PC-3 (cell line): ENCODE results near the gene CRTC1. TPM values are rescaled to one million over a fixed set of nuclear protein-coding genes. Genes with fewer than 3 reads are reported as not detected.

Source experiments
- ATAC-seq: fragments of 200-7000 bp; cut with Tn5 transposase; 2 replicates; pipeline ENCODE4 v1.9.1; 2020; ENCODE audit warnings: mild to moderate bottlenecking, moderate library complexity
- BruUV-seq: library from RNA; stranded (reverse); fragments of 400-500 nt; replicated peaks from 2 replicates; lab custom pipeline; 2021; lab: Mats Ljungman, UMichigan
- CTCF ChIA-PET: fragments of 300-600 bp; sonication (Branson Sonifier 250); formaldehyde crosslinking; loops from one replicate; lab custom pipeline; 2022; ENCODE audit warnings: antibody characterized with exemption; lab: Charles Lee
- POLR2A ChIA-PET: fragments of 300-600 bp; sonication (Branson Sonifier 250); formaldehyde crosslinking; loops from one replicate; lab custom pipeline; 2022; ENCODE audit warnings: antibody characterized with exemption; ENCODE audit not compliant: unreplicated experiment; lab: Charles Lee
- DNase-seq: peaks from one replicate; pipeline ENCODE4 v3.0.0-alpha.2; 2015
- H2AFZ ChIP-seq: fragments of 300-600 bp; sonication (generic); 2 replicates; pipeline ENCODE4 v1.6.0; 2016; ENCODE audit warnings: antibody characterized with exemption, low read length
- H3F3A ChIP-seq: fragments of 300-600 bp; sonication (generic); one replicate; pipeline ENCODE4 v1.6.0; 2017; ENCODE audit warnings: antibody characterized with exemption, low read length, control low read depth, mild to moderate bottlenecking; ENCODE audit not compliant: unreplicated experiment
- H3K27ac ChIP-seq: fragments of 300-600 bp; sonication (generic); 2 replicates; pipeline ENCODE4 v1.5.1; 2016; ENCODE audit warnings: mild to moderate bottlenecking, low read length
- H3K27me3 ChIP-seq: fragments of 300-600 bp; sonication (generic); 2 replicates; pipeline ENCODE4 v1.6.1; 2016; ENCODE audit warnings: low read length, mixed read lengths
- H3K36me3 ChIP-seq: fragments of 300-600 bp; sonication (generic); 2 replicates; pipeline ENCODE4 v1.6.1; 2016; ENCODE audit warnings: low read depth, mixed run types, low read length, mixed read lengths
- H3K4me1 ChIP-seq: fragments of 300-600 bp; sonication (generic); 2 replicates; pipeline ENCODE4 v1.5.1; 2016; ENCODE audit warnings: low read length; ENCODE audit not compliant: insufficient read depth
- H3K4me2 ChIP-seq: fragments of 300-600 bp; sonication (generic); 2 replicates; pipeline ENCODE4 v1.6.0; 2016; ENCODE audit warnings: low read length
- H3K4me3 ChIP-seq: fragments of 300-600 bp; sonication (generic); 2 replicates; pipeline ENCODE4 v1.5.1; 2016; ENCODE audit warnings: mild to moderate bottlenecking, low read length, mixed read lengths
- H3K79me2 ChIP-seq: fragments of 300-600 bp; sonication (generic); 2 replicates; pipeline ENCODE4 v1.6.1; 2017; ENCODE audit warnings: low read length, mixed read lengths
- H3K9ac ChIP-seq: fragments of 300-600 bp; sonication (generic); 2 replicates; pipeline ENCODE4 v1.6.0; 2016; ENCODE audit warnings: mild to moderate bottlenecking, low read length
- H3K9me2 ChIP-seq: fragments of 300-600 bp; sonication (generic); replicated peaks from 2 replicates; pipeline ENCODE4 v1.6.1; 2016; ENCODE audit warnings: mixed run types, low read length, mixed read lengths
- H3K9me3 ChIP-seq: fragments of 300-600 bp; sonication (generic); 2 replicates; pipeline ENCODE4 v1.6.1; 2016; ENCODE audit warnings: low read length, mixed read lengths
- H4K20me1 ChIP-seq: fragments of 300-600 bp; sonication (generic); 2 replicates; pipeline ENCODE4 v1.6.1; 2016; ENCODE audit warnings: low read length, mixed read lengths
- EZH2 ChIP-seq: fragments of 300-600 bp; sonication (generic); IDR thresholded peaks from one replicate; pipeline ENCODE4 v1.6.1; 2017; ENCODE audit warnings: antibody characterized with exemption, mild to moderate bottlenecking, low read length; ENCODE audit not compliant: unreplicated experiment
- EZH2phosphoT487 ChIP-seq: fragments of 300-600 bp; sonication (generic); IDR thresholded peaks from 2 replicates; pipeline ENCODE4 v1.6.1; 2018; ENCODE audit warnings: mild to moderate bottlenecking, antibody characterized with exemption, low read length, borderline replicate concordance
- intact Hi-C: fragments of 100-400 bp; cut with micrococcal nuclease; formaldehyde crosslinking; loops from 2 replicates; pipeline ENCODE4 v1.9.0; 2023
- total RNA-seq: library from RNA; depleted of rRNA; stranded (reverse); fragments of >200 nt; gene quantifications from 2 replicates; pipeline ENCODE4 v1.2.3, GENCODE V29; 2014
- TF ChIP-seq, protein P1 (sequence below): fragments of 300-600 bp; sonication (generic); conservative IDR thresholded peaks from 2 replicates; pipeline ENCODE4 v1.5.1; 2017; ENCODE audit warnings: antibody characterized with exemption, low read depth, mild to moderate bottlenecking, low read length

CRTC1 gene
- total RNA-seq, 1 experiment from 2014 or later, result 6.7 TPM

DNA sequence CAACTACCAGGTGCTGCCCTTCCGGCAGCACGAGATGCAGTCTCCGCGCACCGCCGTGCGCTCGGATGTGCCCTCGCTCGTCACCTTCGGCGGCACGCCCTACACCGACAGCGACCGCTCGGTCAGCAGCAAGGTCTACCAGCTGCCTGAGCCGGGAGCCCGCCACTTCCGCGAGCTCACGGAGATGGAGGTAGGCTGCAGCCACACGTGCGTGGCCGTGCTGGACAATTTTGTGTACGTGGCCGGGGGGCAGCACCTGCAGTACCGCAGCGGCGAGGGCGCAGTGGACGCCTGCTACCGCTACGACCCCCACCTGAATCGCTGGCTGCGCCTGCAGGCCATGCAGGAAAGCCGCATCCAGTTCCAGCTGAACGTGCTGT, 15.2 kb upstream of the CRTC1 start:
- DNase-seq, result no peak
- intact Hi-C loops, result no loop called here
- Histone ChIP-seq H3K9me3 (no peaks in the 10 kb centered on the region), H4K20me1 (no peaks in the 10 kb centered on the region), H2AFZ (no peak overlapping the region), H3K36me3 (no peaks in the 10 kb centered on the region), H3K4me2 (no peak overlapping the region), H3K9ac (no peak overlapping the region), H3K27ac (no peak overlapping the region), H3K9me2 (no peaks in the 10 kb centered on the region), H3K27me3 (no peaks in the 10 kb centered on the region), H3K4me1 (no peaks in the 10 kb centered on the region), H3K79me2 (no peaks in the 10 kb centered on the region), H3K4me3 (no peak overlapping the region), H3F3A (no peaks in the 10 kb centered on the region)
- no peak for TF ChIP-seq EZH2
- TF ChIP-seq, protein P1, sequence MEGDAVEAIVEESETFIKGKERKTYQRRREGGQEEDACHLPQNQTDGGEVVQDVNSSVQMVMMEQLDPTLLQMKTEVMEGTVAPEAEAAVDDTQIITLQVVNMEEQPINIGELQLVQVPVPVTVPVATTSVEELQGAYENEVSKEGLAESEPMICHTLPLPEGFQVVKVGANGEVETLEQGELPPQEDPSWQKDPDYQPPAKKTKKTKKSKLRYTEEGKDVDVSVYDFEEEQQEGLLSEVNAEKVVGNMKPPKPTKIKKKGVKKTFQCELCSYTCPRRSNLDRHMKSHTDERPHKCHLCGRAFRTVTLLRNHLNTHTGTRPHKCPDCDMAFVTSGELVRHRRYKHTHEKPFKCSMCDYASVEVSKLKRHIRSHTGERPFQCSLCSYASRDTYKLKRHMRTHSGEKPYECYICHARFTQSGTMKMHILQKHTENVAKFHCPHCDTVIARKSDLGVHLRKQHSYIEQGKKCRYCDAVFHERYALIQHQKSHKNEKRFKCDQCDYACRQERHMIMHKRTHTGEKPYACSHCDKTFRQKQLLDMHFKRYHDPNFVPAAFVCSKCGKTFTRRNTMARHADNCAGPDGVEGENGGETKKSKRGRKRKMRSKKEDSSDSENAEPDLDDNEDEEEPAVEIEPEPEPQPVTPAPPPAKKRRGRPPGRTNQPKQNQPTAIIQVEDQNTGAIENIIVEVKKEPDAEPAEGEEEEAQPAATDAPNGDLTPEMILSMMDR, result no peak
- TF ChIP-seq EZH2phosphoT487, result no peak
- no peak for ATAC-seq
- BruUV-seq, result no TSS peak
- ChIA-PET CTCF (no interaction called here), POLR2A (no interaction called here)

DNA sequence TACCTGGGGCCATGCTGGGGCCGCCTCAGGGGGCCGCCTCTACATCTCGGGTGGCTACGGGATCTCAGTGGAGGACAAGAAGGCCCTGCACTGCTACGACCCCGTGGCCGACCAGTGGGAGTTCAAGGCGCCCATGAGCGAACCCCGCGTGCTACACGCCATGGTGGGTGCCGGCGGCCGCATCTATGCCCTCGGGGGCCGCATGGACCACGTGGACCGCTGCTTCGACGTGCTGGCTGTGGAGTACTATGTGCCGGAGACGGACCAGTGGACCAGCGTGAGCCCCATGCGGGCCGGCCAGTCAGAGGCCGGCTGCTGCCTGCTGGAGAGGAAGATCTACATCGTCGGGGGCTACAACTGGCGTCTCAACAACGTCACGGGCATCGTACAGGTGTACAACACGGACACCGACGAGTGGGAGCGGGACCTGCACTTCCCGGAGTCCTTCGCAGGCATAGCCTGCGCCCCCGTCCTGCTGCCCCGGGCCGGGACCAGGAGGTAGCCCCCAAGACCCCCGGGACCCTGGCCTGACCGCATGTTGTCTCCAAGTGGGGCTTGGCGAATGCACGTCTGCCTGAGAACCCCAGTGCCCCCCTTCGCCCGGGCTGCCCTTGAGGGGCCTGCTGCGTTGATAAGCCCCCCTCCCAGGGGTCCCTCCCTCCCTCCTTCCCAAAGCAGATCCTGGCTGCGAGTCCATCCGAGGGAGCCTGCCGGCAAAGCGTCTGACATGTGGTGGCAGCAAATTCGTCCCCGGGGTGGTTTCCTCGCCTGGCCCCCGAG, 14.5 kb upstream of the CRTC1 start:
- Histone ChIP-seq H3K4me3 (no peak overlapping the region), H3K9me3 (no peaks in the 10 kb centered on the region), H3K27me3 (no peaks in the 10 kb centered on the region), H3K4me2 (no peak overlapping the region), H3K79me2 (no peaks in the 10 kb centered on the region), H3K9me2 (no peaks in the 10 kb centered on the region), H3K27ac (no peak overlapping the region), H4K20me1 (no peaks in the 10 kb centered on the region), H3K9ac (no peak overlapping the region), H3K4me1 (no peaks in the 10 kb centered on the region), H3F3A (no peaks in the 10 kb centered on the region), H3K36me3 (no peaks in the 10 kb centered on the region), H2AFZ (no peak overlapping the region)
- no peak for ATAC-seq
- no peak for DNase-seq
- TF ChIP-seq, protein P1, result no peak
- ChIA-PET POLR2A (no interaction called here), CTCF (no interaction called here)
- intact Hi-C loops, result no loop called here
- BruUV-seq, result no TSS peak

DNA sequence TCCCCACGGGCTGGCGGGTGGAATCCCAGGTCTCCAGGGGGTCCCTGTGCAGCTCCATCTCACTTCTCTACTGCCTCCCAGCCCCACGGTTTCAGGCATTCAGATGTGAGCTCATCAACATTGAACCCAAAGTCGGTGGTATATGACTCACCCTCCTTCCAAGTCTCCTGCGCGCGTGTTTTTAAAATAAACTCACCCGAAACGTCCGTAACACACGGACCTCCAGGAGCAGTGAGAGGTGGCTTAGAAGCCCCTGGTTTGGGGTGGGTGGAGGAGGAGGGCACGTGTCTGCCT, 14.0 kb upstream of the CRTC1 start:
- Histone ChIP-seq H3K36me3 (no peaks in the 10 kb centered on the region), H4K20me1 (no peaks in the 10 kb centered on the region), H3F3A (no peaks in the 10 kb centered on the region), H2AFZ (no peak overlapping the region), H3K4me1 (no peaks in the 10 kb centered on the region), H3K9me2 (no peaks in the 10 kb centered on the region), H3K4me3 (no peak overlapping the region), H3K79me2 (no peaks in the 10 kb centered on the region), H3K27ac (no peak overlapping the region), H3K9me3 (no peaks in the 10 kb centered on the region), H3K9ac (no peak overlapping the region), H3K4me2 (no peak overlapping the region), H3K27me3 (no peaks in the 10 kb centered on the region)
- ChIA-PET POLR2A (no interaction called here), CTCF (no interaction called here)
- ATAC-seq (no peak), DNase-seq (no peak)
- intact Hi-C loops, result no loop called here
- TF ChIP-seq, protein P1, result no peak
- TF ChIP-seq EZH2phosphoT487 (no peak), EZH2 (no peak)
- no TSS peak for BruUV-seq
